ENCODE data around the gene USP32.

The USP32 gene

DNA sequence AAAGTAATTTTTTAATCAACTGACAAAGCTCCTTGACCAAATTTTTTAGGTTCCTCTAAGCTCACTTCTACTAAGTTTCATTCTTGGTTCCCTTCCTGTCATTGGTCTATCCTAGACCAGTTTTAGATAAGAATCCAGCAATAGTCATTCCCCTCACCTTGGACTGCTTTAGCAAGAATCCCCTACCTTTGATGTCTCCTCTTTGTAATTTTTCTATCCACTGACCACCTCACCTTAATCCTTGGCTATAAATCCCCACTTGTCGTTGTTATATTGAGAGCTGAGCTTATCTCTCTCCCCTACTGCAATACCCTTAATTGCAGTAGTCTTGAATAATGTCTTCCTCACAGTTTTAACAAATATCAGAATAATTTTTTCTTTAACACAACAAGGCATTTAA is 107.2 kb downstream of the USP32 start:
- DNase-seq (ENCODE audit: low read depth): no peak
- no peak overlapping the region for H3K4me3 ChIP-seq (ENCODE audit: control insufficient read depth, low read depth, low read length)
- TF ChIP-seq, protein P1, sequence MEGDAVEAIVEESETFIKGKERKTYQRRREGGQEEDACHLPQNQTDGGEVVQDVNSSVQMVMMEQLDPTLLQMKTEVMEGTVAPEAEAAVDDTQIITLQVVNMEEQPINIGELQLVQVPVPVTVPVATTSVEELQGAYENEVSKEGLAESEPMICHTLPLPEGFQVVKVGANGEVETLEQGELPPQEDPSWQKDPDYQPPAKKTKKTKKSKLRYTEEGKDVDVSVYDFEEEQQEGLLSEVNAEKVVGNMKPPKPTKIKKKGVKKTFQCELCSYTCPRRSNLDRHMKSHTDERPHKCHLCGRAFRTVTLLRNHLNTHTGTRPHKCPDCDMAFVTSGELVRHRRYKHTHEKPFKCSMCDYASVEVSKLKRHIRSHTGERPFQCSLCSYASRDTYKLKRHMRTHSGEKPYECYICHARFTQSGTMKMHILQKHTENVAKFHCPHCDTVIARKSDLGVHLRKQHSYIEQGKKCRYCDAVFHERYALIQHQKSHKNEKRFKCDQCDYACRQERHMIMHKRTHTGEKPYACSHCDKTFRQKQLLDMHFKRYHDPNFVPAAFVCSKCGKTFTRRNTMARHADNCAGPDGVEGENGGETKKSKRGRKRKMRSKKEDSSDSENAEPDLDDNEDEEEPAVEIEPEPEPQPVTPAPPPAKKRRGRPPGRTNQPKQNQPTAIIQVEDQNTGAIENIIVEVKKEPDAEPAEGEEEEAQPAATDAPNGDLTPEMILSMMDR (conservative IDR thresholded peaks at IDR 0.05; ENCODE audit: control insufficient read depth, insufficient read depth, low read depth, low read length): no peak

DNA sequence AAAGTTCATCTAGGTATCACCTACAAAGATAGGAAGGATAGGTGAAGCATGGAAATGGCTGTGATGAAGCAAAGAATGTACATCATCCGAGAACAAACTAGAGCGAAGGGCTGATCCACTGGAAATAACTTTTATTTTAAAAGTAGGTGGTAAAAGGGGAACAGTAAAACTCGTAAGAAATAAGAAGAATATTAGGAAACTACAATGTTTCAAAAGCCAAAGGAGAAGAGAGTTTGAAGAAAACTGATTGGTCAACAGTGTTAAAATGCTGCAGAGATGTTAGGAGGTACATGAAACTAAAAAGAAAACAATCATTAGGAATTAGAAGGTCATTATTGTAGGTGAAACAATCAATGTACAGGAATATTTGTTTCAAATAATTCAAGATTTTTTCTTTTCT is 108.1 kb downstream of the USP32 start:
- TF ChIP-seq, protein P1 (conservative IDR thresholded peaks at IDR 0.05; ENCODE audit: control insufficient read depth, insufficient read depth, low read depth, low read length): no peak
- DNase-seq (ENCODE audit: low read depth): no peak
- no peak overlapping the region for H3K4me3 ChIP-seq (ENCODE audit: control insufficient read depth, low read depth, low read length)

DNA sequence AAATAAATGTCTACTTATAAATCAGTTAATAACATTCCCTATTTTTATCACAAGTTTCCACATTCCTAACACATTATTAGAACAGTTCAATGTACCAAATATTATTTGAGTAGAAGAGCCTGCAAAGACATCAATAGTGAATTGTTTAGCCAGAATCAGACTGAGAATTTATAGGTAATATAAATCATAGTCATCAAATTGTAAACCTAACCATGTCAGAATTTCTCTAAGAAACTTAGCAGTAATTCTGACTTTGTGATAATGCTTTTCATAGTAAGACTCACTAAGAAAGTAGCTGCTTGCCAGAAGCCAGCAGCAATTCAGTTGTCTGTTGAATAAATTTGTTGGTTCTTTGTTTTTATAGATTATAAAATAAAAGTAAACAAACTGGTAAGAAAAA is 111.3 kb downstream of the USP32 start:
- TF ChIP-seq, protein P1 (conservative IDR thresholded peaks at IDR 0.05; ENCODE audit: control insufficient read depth, insufficient read depth, low read depth, low read length): no peak
- DNase-seq (ENCODE audit: low read depth): no peak
- H3K4me3 ChIP-seq (ENCODE audit: control insufficient read depth, low read depth, low read length): no peak overlapping the region

DNA sequence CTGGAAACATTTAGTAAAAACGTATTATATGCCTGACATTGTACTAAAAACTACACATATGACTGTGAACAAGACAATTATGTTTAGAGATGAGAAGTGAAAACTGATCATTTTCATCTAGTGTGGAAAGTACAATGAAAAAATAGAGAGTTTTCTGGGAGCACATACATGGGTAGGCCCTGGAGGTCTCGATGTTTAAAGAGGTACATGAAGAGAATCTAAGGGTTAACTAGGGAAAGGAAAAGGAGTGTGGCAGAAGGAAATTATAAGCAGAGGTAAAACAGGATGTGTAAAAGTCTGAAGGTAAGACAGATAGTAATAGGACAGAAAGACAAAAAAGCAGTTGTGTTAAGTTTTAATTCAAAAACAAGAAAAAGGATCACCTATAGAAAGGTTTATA is 113.7 kb downstream of the USP32 start:
- TF ChIP-seq, protein P1 (conservative IDR thresholded peaks at IDR 0.05; ENCODE audit: control insufficient read depth, insufficient read depth, low read depth, low read length): no peak
- no peak overlapping the region for H3K4me3 ChIP-seq (ENCODE audit: control insufficient read depth, low read depth, low read length)
- no peak for DNase-seq (ENCODE audit: low read depth)

DNA sequence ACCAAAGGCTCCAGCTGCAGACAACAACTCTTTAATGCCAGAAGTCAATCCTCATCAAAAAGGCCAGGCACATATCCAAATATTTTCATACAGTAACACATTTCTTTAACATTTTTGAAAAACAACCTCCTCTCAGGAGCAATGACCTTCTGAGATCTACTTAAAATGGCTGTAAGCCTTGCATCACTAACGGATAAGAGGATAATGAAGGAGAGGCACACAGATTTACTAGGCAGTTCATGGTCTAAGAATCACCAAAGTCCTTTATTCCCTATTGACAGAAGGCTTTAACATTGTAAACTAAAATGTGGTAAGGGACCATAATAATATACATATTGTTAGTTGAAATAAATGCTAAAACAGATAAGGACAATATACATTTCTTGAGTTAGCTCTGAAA is 114.7 kb downstream of the USP32 start:
- H3K4me3 ChIP-seq (ENCODE audit: control insufficient read depth, low read depth, low read length): no peak overlapping the region
- DNase-seq (ENCODE audit: low read depth): no peak
- TF ChIP-seq, protein P1 (conservative IDR thresholded peaks at IDR 0.05; ENCODE audit: control insufficient read depth, insufficient read depth, low read depth, low read length): no peak

DNA sequence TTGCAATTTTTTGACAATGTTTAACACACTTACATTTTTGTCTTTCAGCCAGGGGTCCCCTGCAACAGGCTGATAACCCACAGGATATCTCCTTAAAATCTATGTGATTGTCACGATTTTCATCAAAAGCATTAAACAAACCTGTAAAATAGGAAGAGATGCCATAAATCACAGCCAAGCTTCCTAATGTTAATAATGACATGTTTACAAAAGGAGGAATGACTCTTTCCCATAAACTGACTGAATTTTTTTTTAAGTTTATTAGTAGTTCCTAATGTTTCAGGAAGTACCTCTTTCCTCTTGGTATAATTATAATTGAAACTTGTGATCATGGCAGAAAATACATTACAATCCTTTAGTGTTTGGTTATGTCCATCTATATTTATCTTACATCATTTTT is 122.5 kb downstream of the USP32 start:
- no peak overlapping the region for H3K4me3 ChIP-seq (ENCODE audit: control insufficient read depth, low read depth, low read length)
- no peak for DNase-seq (ENCODE audit: low read depth)
- TF ChIP-seq, protein P1 (conservative IDR thresholded peaks at IDR 0.05; ENCODE audit: control insufficient read depth, insufficient read depth, low read depth, low read length): no peak

DNA sequence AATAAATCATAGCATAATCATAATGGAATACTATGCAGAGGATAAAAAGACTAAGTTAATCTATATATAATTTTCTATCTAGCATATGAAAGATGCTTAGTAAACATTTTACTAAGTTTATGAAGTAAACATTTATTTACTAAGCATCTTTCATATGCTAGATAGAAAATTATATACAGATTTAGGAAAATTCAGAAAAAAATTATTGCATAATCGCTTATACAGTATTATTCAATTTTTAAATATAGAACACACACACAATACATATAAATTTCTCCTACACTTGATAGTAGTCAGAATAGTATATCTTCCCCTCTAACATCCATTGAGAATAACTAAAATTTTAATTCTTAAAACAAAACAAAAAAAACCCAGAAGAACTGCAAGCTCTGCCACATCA is 131.4 kb downstream of the USP32 start:
- H3K4me3 ChIP-seq (ENCODE audit: control insufficient read depth, low read depth, low read length): no peak overlapping the region
- TF ChIP-seq, protein P1 (conservative IDR thresholded peaks at IDR 0.05; ENCODE audit: control insufficient read depth, insufficient read depth, low read depth, low read length): no peak
- DNase-seq (ENCODE audit: low read depth): no peak
